OCI-LY7 (cell line): ENCODE data around the gene F2RL3. TPM values are rescaled to one million over a fixed set of nuclear protein-coding genes. Genes with fewer than 3 reads are reported as not detected.

Experiments
- BruUV-seq: library from RNA; stranded (reverse); fragments of 400-500 nt; replicated peaks from 2 replicates; lab custom pipeline; 2021; lab: Mats Ljungman, UMichigan
- CTCF ChIA-PET: fragments of 300-600 bp; sonication (Branson Sonifier 250); formaldehyde crosslinking; loops from one replicate; lab custom pipeline; 2022; ENCODE audit warnings: antibody characterized with exemption; ENCODE audit not compliant: unreplicated experiment; lab: Charles Lee
- POLR2A ChIA-PET: fragments of 300-600 bp; sonication (Branson Sonifier 250); formaldehyde crosslinking; loops from one replicate; lab custom pipeline; 2022; ENCODE audit warnings: antibody characterized with exemption; lab: Charles Lee
- DNase-seq: peaks from one replicate; pipeline ENCODE4 v3.0.0-alpha.2; 2015; ENCODE audit warnings: low spot score
- H2AFZ ChIP-seq: fragments of 200-600 bp; sonication (generic), shearing (Covaris generic); 2 replicates; pipeline ENCODE4 v1.6.1; 2014; ENCODE audit warnings: mild to moderate bottlenecking, antibody characterized with exemption, low read length, moderate library complexity
- H3K27ac ChIP-seq: fragments of 200-600 bp; sonication (generic); 2 replicates; pipeline ENCODE4 v1.5.1; 2014; ENCODE audit warnings: mixed run types, low read depth, mild to moderate bottlenecking, moderate library complexity, low read length, inconsistent platforms; ENCODE audit not compliant: poor library complexity, severe bottlenecking
- H3K36me3 ChIP-seq: fragments of 200-600 bp; sonication (generic); 2 replicates; pipeline ENCODE4 v1.6.1; 2014; ENCODE audit warnings: mild to moderate bottlenecking, antibody characterized with exemption, low read length, moderate library complexity, mixed read lengths; ENCODE audit not compliant: insufficient read depth
- H3K4me1 ChIP-seq: fragments of 200-600 bp; sonication (generic); 2 replicates; pipeline ENCODE4 v1.5.1; 2014; ENCODE audit warnings: mild to moderate bottlenecking, low read length; ENCODE audit not compliant: insufficient read depth, poor library complexity, severe bottlenecking
- H3K4me2 ChIP-seq: fragments of 200-600 bp; sonication (generic); 2 replicates; pipeline ENCODE4 v1.6.1; 2014; ENCODE audit warnings: mild to moderate bottlenecking, low read length
- H3K4me3 ChIP-seq: fragments of 200-600 bp; sonication (generic); 2 replicates; pipeline ENCODE4 v1.5.1; 2014; ENCODE audit warnings: mild to moderate bottlenecking, low read depth, low read length; ENCODE audit not compliant: poor library complexity, severe bottlenecking
- H3K79me2 ChIP-seq: fragments of 200-600 bp; sonication (generic); 2 replicates; pipeline ENCODE4 v1.6.1; 2016; ENCODE audit warnings: low read depth, mild to moderate bottlenecking, low read length, moderate library complexity, mixed read lengths; ENCODE audit not compliant: insufficient read depth
- H3K9me2 ChIP-seq: fragments of 200-600 bp; sonication (generic); 2 replicates; pipeline ENCODE4 v1.6.1; 2016; ENCODE audit warnings: mild to moderate bottlenecking, low read length, mixed read lengths; ENCODE audit not compliant: insufficient read depth
- H3K9me3 ChIP-seq: fragments of 200-600 bp; sonication (generic); 2 replicates; pipeline ENCODE4 v1.6.1; 2014; ENCODE audit warnings: mild to moderate bottlenecking, mixed run types, low read length, mixed read lengths
- H4K20me1 ChIP-seq: fragments of 200-600 bp; sonication (generic); 2 replicates; pipeline ENCODE4 v1.6.1; 2014; ENCODE audit warnings: mild to moderate bottlenecking, antibody characterized with exemption, low read length, moderate library complexity, mixed read lengths; ENCODE audit not compliant: insufficient read depth
- CTCF ChIP-seq: fragments of 200-600 bp; sonication (generic); conservative IDR thresholded peaks from 2 replicates; pipeline ENCODE4 v1.5.1; 2014; ENCODE audit warnings: mild to moderate bottlenecking, antibody characterized with exemption, low read length, moderate library complexity, mixed read lengths
- EZH2phosphoT487 ChIP-seq: fragments of 200-600 bp; sonication (generic); IDR thresholded peaks from 2 replicates; pipeline ENCODE4 v1.6.1; 2018; ENCODE audit warnings: low read depth, borderline replicate concordance, mild to moderate bottlenecking, mixed run types, antibody characterized with exemption, low read length, moderate library complexity, mixed read lengths
- intact Hi-C: fragments of 100-400 bp; cut with micrococcal nuclease; formaldehyde crosslinking; loops from one replicate; pipeline ENCODE4 v1.10.0; 2022; ENCODE audit not compliant: unreplicated experiment
- total RNA-seq, 2 experiments: library from RNA; depleted of rRNA in 1 of 2; stranded (reverse); fragments of >200 nt in 1 of 2; shearing (Covaris generic) in 1 of 2; gene quantifications; 2 replicates each; pipeline ENCODE4 v1.2.3, GENCODE V29; 2014 to 2022

The F2RL3 gene
- total RNA-seq, 2 experiments from 2014 or later = 0.10 TPM; not detected in 1

- H3K9me3 ChIP-seq = no peaks in the 10 kb centered on the region
- no peaks in the 10 kb centered on the region for H4K20me1 ChIP-seq
- no peak overlapping the region for H3K27ac ChIP-seq
- H2AFZ ChIP-seq = no peak overlapping the region
- no peaks in the 10 kb centered on the region for H3K4me1 ChIP-seq
- DNase-seq = no peak
- no TSS peak for BruUV-seq
- ChIA-PET POLR2A (no interaction called here), CTCF (no interaction called here)
- TF ChIP-seq CTCF = no peak
- no peak for TF ChIP-seq EZH2phosphoT487
- no peaks in the 10 kb centered on the region for H3K9me2 ChIP-seq
- H3K4me2 ChIP-seq = no peak overlapping the region
- intact Hi-C loops = no loop called here
- no peak overlapping the region for H3K4me3 ChIP-seq
- H3K36me3 ChIP-seq = peaks cover 82% of the 10 kb centered on the region
- H3K79me2 ChIP-seq = no peaks in the 10 kb centered on the region
Measured at GRCh38 chr19:16850133-16850532, 38.7 kb upstream of the F2RL3 start.

GRCh38 chr19:16851031-16851712 lies 37.6 kb upstream of the F2RL3 start:
- Histone ChIP-seq H3K9me3 (no peaks in the 10 kb centered on the region), H3K4me1 (no peaks in the 10 kb centered on the region), H3K9me2 (no peaks in the 10 kb centered on the region), H3K4me3 (no peak overlapping the region), H3K79me2 (no peaks in the 10 kb centered on the region), H4K20me1 (no peaks in the 10 kb centered on the region), H3K36me3 (peaks cover 72% of the 10 kb centered on the region), H3K4me2 (no peak overlapping the region), H2AFZ (no peak overlapping the region), H3K27ac (no peak overlapping the region)
- ChIA-PET POLR2A (no interaction called here), CTCF (no interaction called here)
- intact Hi-C loops = no loop called here
- no TSS peak for BruUV-seq
- DNase-seq = no peak
- no peak for TF ChIP-seq EZH2phosphoT487
- TF ChIP-seq CTCF = no peak

GRCh38 chr19:16853066-16853465 lies 35.7 kb upstream of the F2RL3 start:
- no peaks in the 10 kb centered on the region for H4K20me1 ChIP-seq
- peaks cover 53% of the 10 kb centered on the region for H3K36me3 ChIP-seq
- no peak overlapping the region for H3K27ac ChIP-seq
- CTCF ChIA-PET = no interaction called here
- POLR2A ChIA-PET = no interaction called here
- no peak overlapping the region for H3K4me3 ChIP-seq
- H3K9me3 ChIP-seq = no peaks in the 10 kb centered on the region
- no peak for TF ChIP-seq EZH2phosphoT487
- TF ChIP-seq CTCF = no peak
- intact Hi-C loops = no loop called here
- no peaks in the 10 kb centered on the region for H3K9me2 ChIP-seq
- no peak for DNase-seq
- no peaks in the 10 kb centered on the region for H3K4me1 ChIP-seq
- BruUV-seq = no TSS peak
- H2AFZ ChIP-seq = no peak overlapping the region
- no peaks in the 10 kb centered on the region for H3K79me2 ChIP-seq
- no peak overlapping the region for H3K4me2 ChIP-seq
